Liver (tissue), 3 donors: ENCODE measurements around the gene WDR86.

Source experiments
- EGR1 ChIP-seq, 2 donors: IDR thresholded peaks; 2 replicates each; pipeline ENCODE4 v1.6.1; 2016 to 2018; ENCODE audit warnings: antibody characterized with exemption in 2 of 2, low read depth in 2 of 2
- FOXA1 ChIP-seq: IDR thresholded peaks from 2 replicates; pipeline ENCODE4 v1.6.1; 2016; ENCODE audit warnings: antibody characterized with exemption
- HNF4G ChIP-seq: IDR thresholded peaks from 2 replicates; pipeline ENCODE4 v1.6.1; 2016; ENCODE audit warnings: antibody characterized with exemption
- SP1 ChIP-seq: IDR thresholded peaks from 2 replicates; pipeline ENCODE4 v1.6.1; 2018; ENCODE audit warnings: antibody characterized with exemption, mild to moderate bottlenecking
- TAF1 ChIP-seq: conservative IDR thresholded peaks from 2 replicates; pipeline ENCODE4 v1.6.1; 2016; ENCODE audit warnings: antibody characterized with exemption, mild to moderate bottlenecking
- YY1 ChIP-seq: IDR thresholded peaks from 2 replicates; pipeline ENCODE4 v1.6.1; 2016; ENCODE audit warnings: antibody characterized with exemption, mild to moderate bottlenecking
- TF ChIP-seq, protein P1 (sequence below): fragments of 150-350 bp; IDR thresholded peaks from 2 replicates; pipeline ENCODE4 v1.5.1; 2017; ENCODE audit warnings: improper control_type of control experiment, low read depth, low read length; ENCODE audit not compliant: missing input control
- TF ChIP-seq, protein P2 (sequence below): IDR thresholded peaks from 2 replicates; pipeline ENCODE4 v1.6.1; 2016; ENCODE audit warnings: antibody characterized with exemption
- TF ChIP-seq, protein P3 (sequence below): IDR thresholded peaks from 2 replicates; pipeline ENCODE4 v1.6.1; 2016; ENCODE audit warnings: antibody characterized with exemption
- TF ChIP-seq, protein P4 (sequence below): IDR thresholded peaks from 2 replicates; pipeline ENCODE4 v1.6.1; 2016; ENCODE audit warnings: antibody characterized with exemption, mild to moderate bottlenecking
- donor health status: healthy.
- donor health status: healthy.

DNA sequence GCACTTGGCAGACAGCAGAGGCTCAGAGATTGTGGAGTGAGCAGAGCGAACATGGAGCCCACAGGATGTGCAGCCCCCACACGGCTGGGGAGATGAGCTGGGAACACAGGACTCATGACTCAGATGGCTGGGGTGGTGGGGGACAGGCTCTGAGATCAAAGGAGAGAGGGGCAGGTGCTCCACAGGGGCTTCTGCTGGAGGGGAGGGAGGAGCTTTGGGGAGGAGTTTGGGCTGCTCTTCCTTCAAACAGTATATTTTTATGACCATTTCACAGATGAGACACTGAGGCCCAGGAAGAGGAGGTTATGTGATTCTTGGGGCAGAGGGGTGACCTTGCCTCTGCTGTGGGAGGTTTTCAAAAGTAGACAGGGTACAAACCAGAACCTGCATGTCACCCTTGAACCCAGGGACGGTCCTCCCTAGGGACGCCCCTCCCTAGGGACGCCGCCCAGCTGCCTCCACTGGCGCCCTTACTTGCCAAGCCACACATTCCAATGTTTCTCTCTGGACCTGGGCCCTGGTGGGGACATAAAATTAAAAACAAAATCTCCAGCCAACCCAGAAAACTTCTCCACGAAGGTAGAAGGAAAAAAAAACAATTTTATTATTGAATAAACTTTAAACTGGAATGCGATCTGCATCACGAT, 31.1 kb upstream of the WDR86 start:
- TF ChIP-seq, protein P1, sequence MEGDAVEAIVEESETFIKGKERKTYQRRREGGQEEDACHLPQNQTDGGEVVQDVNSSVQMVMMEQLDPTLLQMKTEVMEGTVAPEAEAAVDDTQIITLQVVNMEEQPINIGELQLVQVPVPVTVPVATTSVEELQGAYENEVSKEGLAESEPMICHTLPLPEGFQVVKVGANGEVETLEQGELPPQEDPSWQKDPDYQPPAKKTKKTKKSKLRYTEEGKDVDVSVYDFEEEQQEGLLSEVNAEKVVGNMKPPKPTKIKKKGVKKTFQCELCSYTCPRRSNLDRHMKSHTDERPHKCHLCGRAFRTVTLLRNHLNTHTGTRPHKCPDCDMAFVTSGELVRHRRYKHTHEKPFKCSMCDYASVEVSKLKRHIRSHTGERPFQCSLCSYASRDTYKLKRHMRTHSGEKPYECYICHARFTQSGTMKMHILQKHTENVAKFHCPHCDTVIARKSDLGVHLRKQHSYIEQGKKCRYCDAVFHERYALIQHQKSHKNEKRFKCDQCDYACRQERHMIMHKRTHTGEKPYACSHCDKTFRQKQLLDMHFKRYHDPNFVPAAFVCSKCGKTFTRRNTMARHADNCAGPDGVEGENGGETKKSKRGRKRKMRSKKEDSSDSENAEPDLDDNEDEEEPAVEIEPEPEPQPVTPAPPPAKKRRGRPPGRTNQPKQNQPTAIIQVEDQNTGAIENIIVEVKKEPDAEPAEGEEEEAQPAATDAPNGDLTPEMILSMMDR: no peak
- TF ChIP-seq HNF4G: no peak
- no peak for TF ChIP-seq FOXA1
- TF ChIP-seq YY1: no peak
- TF ChIP-seq, protein P2, sequence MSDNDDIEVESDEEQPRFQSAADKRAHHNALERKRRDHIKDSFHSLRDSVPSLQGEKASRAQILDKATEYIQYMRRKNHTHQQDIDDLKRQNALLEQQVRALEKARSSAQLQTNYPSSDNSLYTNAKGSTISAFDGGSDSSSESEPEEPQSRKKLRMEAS: no peak
- no peak for TF ChIP-seq EGR1 (IDR thresholded peaks at IDR 0.05; ENCODE audit: low read depth in 2 of 2)
- TF ChIP-seq TAF1: no peak
- TF ChIP-seq, protein P3, sequence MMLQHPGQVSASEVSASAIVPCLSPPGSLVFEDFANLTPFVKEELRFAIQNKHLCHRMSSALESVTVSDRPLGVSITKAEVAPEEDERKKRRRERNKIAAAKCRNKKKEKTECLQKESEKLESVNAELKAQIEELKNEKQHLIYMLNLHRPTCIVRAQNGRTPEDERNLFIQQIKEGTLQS: no peak
- TF ChIP-seq SP1: no peak
- TF ChIP-seq, protein P4, sequence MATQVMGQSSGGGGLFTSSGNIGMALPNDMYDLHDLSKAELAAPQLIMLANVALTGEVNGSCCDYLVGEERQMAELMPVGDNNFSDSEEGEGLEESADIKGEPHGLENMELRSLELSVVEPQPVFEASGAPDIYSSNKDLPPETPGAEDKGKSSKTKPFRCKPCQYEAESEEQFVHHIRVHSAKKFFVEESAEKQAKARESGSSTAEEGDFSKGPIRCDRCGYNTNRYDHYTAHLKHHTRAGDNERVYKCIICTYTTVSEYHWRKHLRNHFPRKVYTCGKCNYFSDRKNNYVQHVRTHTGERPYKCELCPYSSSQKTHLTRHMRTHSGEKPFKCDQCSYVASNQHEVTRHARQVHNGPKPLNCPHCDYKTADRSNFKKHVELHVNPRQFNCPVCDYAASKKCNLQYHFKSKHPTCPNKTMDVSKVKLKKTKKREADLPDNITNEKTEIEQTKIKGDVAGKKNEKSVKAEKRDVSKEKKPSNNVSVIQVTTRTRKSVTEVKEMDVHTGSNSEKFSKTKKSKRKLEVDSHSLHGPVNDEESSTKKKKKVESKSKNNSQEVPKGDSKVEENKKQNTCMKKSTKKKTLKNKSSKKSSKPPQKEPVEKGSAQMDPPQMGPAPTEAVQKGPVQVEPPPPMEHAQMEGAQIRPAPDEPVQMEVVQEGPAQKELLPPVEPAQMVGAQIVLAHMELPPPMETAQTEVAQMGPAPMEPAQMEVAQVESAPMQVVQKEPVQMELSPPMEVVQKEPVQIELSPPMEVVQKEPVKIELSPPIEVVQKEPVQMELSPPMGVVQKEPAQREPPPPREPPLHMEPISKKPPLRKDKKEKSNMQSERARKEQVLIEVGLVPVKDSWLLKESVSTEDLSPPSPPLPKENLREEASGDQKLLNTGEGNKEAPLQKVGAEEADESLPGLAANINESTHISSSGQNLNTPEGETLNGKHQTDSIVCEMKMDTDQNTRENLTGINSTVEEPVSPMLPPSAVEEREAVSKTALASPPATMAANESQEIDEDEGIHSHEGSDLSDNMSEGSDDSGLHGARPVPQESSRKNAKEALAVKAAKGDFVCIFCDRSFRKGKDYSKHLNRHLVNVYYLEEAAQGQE: no peak
